Mononuclear cell (primary cell): ENCODE measurements around the gene TSEN15. TPM values are rescaled to one million over a fixed set of nuclear protein-coding genes. Genes with fewer than 3 reads are reported as not detected.
"Not testable (repeated sequence)": the region's sequence is repeated elsewhere in the genome, so short reads cannot be mapped to it uniquely, and the experiment has no call there.

Source experiments
- H3K27me3 ChIP-seq: 2 replicates; pipeline ENCODE4 v1.6.0; 2011; ENCODE audit warnings: low read length, control low read depth; ENCODE audit not compliant: insufficient read depth
- H3K4me1 ChIP-seq: 2 replicates; pipeline ENCODE4 v1.5.1; 2011; ENCODE audit warnings: mild to moderate bottlenecking, low read length, control low read depth; ENCODE audit not compliant: insufficient read depth
- H3K4me3 ChIP-seq: 2 replicates; pipeline ENCODE4 v1.5.1; 2011; ENCODE audit warnings: mild to moderate bottlenecking, low read length, moderate library complexity
- H3K9me3 ChIP-seq: 2 replicates; pipeline ENCODE4 v1.5.1; 2011; ENCODE audit warnings: low read depth, mild to moderate bottlenecking, control low read depth, low read length
- total RNA-seq: library from RNA; depleted of rRNA; stranded (reverse); fragments of >200 nt; gene quantifications from one replicate; pipeline ENCODE4 v1.2.3, GENCODE V29; 2012

TSEN15 gene
- total RNA-seq, 1 donor = 23.2 TPM

DNA sequence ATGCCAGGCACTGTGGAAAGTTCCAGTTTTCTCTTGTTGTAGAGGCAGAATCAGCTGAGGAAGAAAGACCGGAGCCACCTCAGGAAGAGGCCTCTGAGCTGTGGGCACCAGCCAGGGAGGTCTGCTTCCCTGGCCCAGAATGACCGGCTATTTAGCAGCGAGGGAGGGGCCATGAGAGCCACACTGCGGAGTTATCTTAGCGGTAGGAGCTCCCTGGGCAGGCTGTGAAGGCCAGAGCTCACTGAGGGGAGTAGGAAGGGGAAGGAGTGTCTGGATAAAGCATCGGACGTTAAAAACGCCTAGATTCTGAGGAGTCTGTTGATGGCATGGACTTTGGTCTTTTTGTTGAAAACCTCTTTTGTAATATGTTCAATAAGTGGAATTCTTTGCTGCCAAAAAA is 36.5 kb downstream of the TSEN15 start:
- Histone ChIP-seq H3K27me3 (no peaks in the 10 kb centered on the region), H3K4me3 (no peak overlapping the region), H3K4me1 (no peaks in the 10 kb centered on the region), H3K9me3 (no peaks in the 10 kb centered on the region)

DNA sequence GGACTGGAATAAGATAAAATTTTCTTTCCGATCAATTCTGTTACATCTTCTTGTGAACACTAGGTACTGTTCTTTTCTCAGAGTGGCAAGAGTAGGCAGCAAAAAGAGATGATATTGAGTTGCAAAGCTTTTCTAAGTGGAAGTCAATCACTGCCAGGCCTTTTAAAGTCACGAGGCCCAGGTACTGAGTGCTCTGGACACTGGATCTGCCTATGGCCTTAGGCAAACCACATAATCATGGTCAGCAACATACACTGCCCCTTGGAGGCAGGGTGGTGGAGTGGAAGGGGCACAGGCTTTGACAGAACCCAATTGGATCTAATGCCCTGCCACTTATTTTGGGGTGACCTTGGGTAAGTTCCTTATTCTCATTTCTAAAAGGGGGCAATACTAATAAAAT is 41.5 kb downstream of the TSEN15 start:
- no peaks in the 10 kb centered on the region for H3K27me3 ChIP-seq
- no peak overlapping the region for H3K4me3 ChIP-seq
- H3K4me1 ChIP-seq = no peaks in the 10 kb centered on the region
- no peaks in the 10 kb centered on the region for H3K9me3 ChIP-seq

DNA sequence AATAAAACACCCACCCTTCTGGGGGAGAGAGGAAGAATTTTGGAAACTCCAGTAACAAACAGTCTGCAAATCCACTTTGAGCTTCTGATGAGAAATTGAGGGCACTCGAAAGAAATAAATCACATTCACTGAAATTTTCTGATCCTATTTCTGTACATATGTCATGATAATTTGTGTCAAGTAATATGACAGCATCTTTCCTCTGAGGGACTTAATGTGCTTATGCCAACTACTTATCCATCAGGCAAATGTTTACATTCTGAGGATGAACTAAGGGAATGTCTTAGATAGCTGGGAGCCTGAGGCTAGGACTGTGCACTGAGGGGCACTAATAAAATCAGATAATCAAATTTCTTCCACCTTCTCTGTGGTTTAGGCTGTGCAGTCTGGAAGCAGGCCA is 44.5 kb downstream of the TSEN15 start:
- H3K9me3 ChIP-seq = no peaks in the 10 kb centered on the region
- no peaks in the 10 kb centered on the region for H3K4me1 ChIP-seq
- no peaks in the 10 kb centered on the region for H3K27me3 ChIP-seq
- no peak overlapping the region for H3K4me3 ChIP-seq

DNA sequence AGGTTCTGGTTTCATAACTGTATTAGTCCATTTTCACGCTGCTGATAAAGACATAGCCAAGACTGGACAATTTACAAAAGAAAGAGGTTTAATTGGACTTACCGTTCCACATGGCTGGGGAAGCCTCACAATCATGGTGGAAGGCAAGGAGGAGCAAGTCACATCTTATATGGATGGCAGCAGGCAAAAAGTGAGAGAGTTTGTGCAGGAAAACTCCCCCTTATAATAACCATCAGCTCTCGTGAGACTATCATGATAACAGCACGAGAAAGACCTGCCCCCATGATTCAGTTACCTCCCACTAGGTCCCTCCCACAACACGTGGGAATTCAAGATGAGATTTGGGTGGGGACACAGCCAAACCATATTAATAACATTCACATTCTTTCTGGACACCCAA is 45.0 kb downstream of the TSEN15 start:
- not testable (repeated sequence) for H3K4me3 ChIP-seq, H3K4me1 ChIP-seq, H3K9me3 ChIP-seq, H3K27me3 ChIP-seq

DNA sequence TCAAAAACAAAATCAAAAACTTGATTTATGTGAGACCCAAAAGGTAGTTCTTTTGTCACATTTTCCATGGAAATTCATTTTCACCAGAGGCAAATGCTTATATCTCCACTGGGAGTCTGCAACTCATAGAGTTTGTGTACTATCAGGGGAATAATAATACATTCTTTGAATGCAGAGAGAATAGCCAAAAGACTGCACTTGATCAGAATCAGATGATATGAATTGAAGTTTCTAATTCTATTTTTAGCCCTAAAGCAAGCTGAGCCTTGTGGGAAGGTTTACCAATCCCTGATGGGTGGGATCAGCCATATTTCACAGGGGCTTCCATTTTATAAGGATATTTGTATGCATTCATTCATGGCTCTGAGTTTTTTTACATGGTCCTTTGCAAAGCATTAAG is 49.6 kb downstream of the TSEN15 start:
- Histone ChIP-seq H3K27me3 (no peaks in the 10 kb centered on the region), H3K4me1 (no peaks in the 10 kb centered on the region), H3K9me3 (peaks cover under 1% of the 10 kb centered on the region), H3K4me3 (no peak overlapping the region)

DNA sequence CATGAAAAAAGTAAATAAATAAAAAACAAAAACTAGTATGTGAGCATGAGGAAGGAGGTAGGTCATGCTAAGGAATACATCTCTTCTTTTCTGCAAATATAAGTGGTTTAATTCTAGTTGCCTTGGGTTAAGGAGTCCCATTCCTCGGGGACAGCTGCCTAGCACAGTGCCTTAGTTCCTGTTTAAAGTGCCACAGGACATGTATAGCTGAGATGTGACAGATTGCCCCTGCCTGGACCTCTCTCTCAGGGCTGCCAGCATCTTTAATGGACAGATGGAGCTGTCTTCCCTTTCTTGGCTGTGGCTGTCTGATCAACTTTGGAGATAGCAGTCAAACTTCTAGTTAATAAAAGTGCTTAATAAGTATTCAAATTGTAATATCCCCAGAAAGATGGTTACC is 50.0 kb downstream of the TSEN15 start:
- H3K4me3 ChIP-seq = no peak overlapping the region
- H3K4me1 ChIP-seq = no peaks in the 10 kb centered on the region
- peaks cover 5% of the 10 kb centered on the region for H3K9me3 ChIP-seq
- no peaks in the 10 kb centered on the region for H3K27me3 ChIP-seq

DNA sequence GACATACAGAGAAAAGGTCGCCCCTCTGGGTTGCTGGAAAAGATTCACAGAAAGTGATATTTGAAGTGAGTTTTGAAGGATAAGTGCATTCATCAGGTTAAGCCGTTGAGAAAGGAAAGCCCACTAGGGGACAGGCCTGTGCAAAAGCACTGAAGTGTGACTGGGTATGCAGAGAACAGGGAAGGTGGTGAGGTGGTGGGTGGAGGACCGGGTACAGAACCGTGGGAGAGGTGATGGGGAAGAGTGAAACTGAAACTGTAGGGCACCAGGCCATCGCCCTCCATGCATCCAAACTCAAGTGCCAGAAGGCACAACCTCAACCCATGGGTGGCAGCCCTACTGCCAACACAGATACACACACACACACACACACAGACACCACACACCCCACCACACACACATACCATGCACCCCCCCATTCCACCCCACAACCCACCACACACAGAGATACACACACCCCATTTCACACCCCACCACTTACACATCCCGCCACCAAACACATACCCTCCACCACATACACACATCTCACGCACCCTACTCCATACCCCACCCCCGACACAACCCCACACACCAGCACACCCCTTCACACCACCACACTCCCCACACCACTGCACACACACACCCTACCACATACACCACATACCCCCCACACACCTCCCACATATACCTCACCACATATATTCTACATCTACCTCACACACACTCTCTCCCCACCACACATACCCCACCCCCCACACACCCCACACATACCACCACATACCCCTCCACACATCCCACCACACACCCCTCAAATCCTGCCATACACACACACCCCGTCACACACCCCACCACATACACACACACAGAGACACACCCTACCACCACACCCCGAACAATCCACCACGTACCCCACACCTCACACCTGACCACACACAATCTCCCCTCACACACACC is 59.0 kb downstream of the TSEN15 start:
- H3K27me3 ChIP-seq = no peaks in the 10 kb centered on the region
- H3K9me3 ChIP-seq = peaks cover 8% of the 10 kb centered on the region
- no peaks in the 10 kb centered on the region for H3K4me1 ChIP-seq
- H3K4me3 ChIP-seq = no peak overlapping the region

DNA sequence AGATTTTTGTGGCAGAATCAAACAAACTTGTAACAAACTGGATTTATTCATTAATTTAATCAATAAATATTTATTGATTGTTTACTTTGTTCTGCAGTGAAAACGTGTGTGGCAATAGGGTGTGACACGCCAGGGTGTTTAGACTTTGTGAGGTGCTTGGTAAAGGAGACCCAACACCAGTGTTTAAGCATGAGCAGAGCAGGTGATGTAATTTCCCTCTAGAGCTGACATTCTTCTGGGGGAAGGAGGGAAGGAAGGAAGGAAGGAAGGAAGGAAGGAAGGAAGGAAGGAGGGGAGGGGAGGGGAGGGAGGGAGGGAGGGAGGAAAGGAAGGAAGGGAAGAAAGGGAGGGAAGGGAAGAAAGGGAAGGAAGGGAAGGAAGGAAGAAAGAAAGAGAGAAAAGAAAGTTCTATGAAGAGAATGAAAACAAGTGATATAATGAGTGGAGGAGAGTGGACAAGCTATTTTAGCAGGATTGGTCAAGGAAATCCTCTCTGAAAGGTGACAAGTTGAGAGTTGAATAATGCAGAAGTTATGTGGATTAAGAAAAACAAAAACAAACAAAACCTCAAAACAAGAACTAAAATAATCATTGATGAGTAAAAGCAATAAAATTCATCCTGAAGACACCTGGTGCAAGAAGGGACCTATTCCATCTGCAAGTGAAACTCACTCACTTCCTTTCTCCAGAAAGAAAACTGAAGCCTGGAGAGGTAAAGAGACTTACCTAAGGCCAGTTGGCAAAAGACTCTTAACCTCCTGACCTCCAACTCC is 60.8 kb downstream of the TSEN15 start:
- Histone ChIP-seq H3K9me3 (no peaks in the 10 kb centered on the region), H3K27me3 (no peaks in the 10 kb centered on the region), H3K4me3 (no peak overlapping the region), H3K4me1 (no peaks in the 10 kb centered on the region)

DNA sequence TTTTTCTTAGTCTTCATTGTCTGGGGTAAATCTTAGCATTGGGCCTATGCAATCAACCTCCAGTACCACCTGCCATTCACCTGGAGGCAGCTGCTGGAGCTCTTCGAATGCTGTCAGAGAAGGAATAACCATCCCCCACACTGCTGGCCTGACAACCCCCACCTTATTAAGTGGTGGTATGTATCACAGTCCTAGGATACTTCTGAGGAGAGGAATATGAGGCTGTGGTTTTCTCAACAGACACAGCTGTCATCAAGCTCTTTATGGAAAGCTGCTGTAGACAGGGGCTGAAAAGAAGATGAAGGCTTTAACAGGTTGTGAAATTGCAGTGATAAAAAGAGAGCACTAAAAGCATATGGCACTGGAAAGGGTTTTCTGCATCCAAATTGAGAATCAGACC is 61.7 kb downstream of the TSEN15 start:
- Histone ChIP-seq H3K4me3 (no peak overlapping the region), H3K4me1 (no peaks in the 10 kb centered on the region), H3K9me3 (no peaks in the 10 kb centered on the region), H3K27me3 (no peaks in the 10 kb centered on the region)

DNA sequence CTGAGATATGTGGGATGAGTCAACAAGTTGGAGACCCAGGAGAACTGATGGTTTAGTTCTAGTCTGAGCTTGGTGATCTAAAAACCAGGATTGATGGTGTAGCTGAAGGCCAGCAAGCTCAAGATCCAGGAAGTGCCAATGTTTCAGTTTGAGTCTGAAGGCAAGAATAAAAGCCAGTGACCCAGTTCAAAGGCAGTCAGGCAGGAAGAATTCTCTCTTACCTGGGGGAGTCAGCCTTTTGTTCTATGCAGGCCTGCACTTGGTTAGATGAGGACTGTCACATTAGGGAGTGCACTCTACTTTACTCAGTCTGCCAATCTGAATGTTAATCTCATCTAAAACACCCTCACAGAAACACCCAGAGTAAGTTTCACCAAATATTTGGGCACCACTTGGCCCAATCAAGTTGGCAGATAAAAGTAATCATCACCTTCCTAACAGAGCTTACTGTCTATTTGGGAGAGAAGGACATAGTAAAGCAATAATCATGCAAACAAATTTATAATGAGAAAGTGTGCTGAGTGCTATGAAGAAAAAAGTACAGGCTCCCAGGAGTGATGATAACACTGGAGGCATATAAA is 63.4 kb downstream of the TSEN15 start:
- H3K9me3 ChIP-seq = no peaks in the 10 kb centered on the region
- H3K4me1 ChIP-seq = no peaks in the 10 kb centered on the region
- H3K4me3 ChIP-seq = no peak overlapping the region
- no peaks in the 10 kb centered on the region for H3K27me3 ChIP-seq

DNA sequence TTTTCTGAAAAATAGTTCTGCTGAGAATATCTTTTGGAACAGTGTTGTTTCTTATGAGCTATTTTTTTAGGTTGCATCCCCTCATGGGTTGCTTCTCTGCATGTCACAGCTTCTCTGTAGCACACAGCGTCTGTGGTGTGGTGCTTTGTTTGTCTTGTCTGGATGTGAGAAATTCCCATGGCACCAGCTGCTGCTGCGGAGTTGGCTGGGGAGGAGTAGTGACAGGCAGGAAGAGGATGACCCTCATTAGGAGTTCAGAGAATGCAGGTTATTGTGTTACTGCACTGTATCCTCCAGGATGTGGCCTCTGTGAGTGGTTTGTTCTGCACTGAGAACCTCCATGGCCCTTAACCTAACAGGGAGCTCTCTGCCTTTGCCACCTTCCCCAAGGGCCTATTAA is 64.8 kb downstream of the TSEN15 start:
- no peaks in the 10 kb centered on the region for H3K4me1 ChIP-seq
- no peak overlapping the region for H3K4me3 ChIP-seq
- no peaks in the 10 kb centered on the region for H3K9me3 ChIP-seq
- H3K27me3 ChIP-seq = no peaks in the 10 kb centered on the region

DNA sequence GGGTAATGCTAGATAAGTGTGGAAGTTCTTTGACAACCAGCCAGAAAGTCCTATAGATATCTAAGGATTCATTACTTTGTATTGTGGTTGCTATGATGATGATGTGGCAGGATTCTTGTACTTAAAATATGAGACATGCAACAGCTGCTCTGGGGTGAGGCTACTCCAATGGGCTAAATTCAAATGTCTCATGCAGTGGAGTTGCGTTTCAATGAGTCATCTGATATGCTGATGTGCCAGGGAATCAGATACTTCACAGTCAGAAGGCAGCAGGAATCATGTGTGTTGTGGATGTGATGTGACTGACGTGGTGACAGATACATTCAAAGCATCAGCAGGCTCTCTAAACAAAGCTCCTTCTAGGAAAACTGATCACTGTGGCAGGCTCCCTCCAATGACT is 66.5 kb downstream of the TSEN15 start:
- no peaks in the 10 kb centered on the region for H3K9me3 ChIP-seq
- no peaks in the 10 kb centered on the region for H3K4me1 ChIP-seq
- no peaks in the 10 kb centered on the region for H3K27me3 ChIP-seq

More for the DNA sequence above, 66.5 kb downstream of the TSEN15 start:
- H3K4me3 ChIP-seq = no peak overlapping the region
